ENCODE measurements around the gene INTS15. TPM values are rescaled to one million over a fixed set of nuclear protein-coding genes. Genes with fewer than 3 reads are reported as not detected.

The INTS15 gene
- total RNA-seq, 4 donors from 2014 or later, result 28.0 to 63.0 (median 34.0) TPM

DNA sequence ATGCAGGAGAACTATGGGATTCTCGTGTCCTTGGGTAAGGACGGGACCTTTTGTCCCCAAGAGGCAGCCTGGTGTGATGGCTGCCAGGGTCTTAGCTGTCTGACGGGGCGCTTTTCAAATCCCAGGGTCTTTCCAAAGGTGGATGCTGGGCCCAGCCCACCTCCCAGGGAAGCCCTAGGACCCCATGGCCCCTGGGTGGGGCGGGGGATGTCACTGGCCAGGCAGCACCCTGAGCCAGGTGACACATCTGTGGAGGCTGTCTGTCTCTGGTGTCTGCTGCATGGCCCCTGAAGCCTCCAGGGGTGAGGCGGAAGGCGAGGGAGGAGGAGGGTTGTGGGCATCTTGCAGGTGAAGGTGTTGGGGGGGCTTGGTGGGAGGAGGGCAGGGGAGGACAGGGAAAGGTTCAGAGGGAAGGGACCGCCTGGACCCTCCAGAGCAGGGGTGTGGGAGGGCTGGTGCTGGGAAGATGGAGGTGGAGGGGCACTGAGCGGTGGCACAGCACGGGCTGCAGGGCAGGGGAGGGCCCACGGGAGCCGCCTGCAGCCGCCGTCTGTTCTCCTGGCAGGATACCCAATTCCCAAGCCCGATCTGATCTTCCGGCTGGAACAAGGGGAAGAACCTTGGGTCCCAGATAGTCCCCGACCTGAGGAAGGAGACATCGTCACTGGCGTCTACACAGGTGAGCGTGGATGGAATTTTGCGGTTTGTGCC lies 54.2 kb downstream of the INTS15 start:
- Histone ChIP-seq H3K27ac (no peak overlapping the region), H3K4me1 (peaks cover 0 to 23% (median under 1%) of the 10 kb centered on the region in 4 donors), H3K9me3 (no peaks in the 10 kb centered on the region), H3K4me3 (no peak overlapping the region), H3K27me3 (no peaks in the 10 kb centered on the region), H3K36me3 (peaks cover 0 to 99% (median 0%) of the 10 kb centered on the region in 3 donors)
- DNase-seq (ENCODE audit: low spot score in 2 of 2), result no peak
- TF ChIP-seq, protein P1, sequence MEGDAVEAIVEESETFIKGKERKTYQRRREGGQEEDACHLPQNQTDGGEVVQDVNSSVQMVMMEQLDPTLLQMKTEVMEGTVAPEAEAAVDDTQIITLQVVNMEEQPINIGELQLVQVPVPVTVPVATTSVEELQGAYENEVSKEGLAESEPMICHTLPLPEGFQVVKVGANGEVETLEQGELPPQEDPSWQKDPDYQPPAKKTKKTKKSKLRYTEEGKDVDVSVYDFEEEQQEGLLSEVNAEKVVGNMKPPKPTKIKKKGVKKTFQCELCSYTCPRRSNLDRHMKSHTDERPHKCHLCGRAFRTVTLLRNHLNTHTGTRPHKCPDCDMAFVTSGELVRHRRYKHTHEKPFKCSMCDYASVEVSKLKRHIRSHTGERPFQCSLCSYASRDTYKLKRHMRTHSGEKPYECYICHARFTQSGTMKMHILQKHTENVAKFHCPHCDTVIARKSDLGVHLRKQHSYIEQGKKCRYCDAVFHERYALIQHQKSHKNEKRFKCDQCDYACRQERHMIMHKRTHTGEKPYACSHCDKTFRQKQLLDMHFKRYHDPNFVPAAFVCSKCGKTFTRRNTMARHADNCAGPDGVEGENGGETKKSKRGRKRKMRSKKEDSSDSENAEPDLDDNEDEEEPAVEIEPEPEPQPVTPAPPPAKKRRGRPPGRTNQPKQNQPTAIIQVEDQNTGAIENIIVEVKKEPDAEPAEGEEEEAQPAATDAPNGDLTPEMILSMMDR (IDR thresholded peaks at IDR 0.05), result no peak
- TF ChIP-seq EP300 (IDR thresholded peaks at IDR 0.05) (no peak), POLR2A (IDR thresholded peaks at IDR 0.05) (no peak)
- 91 to 95% methylated on average over 21 of the region's 21 CpGs for WGBS, 2 donors

DNA sequence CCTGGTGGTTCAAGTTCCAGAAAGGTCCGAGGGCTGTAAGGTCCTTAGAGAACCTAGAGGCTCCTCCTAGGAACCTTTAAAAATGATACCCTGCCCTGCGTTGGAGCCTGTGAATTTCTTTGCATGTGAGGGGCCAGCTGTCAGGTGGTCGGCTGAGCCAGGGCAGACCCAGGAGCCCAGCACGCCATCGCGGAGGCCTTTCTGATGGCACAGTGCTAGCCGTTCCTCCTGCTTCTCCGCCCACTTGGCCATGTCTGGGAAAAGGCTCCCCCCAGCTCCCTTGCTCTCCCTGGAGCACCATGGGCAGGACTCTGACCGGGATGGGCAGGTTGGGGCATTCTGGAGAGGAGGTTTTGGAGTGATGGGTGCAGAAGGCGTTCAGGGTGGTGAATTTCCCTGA lies 54.9 kb downstream of the INTS15 start:
- DNase-seq (ENCODE audit: low spot score in 2 of 2), result no peak
- H3K4me3 ChIP-seq, result no peak overlapping the region
- WGBS, 2 donors, result 93 to 97% methylated on average over 10 of the region's 10 CpGs
- H3K36me3 ChIP-seq, result peaks cover 0 to 100% (median 0%) of the 10 kb centered on the region in 3 donors
- H3K27me3 ChIP-seq, result no peaks in the 10 kb centered on the region
- H3K9me3 ChIP-seq, result no peaks in the 10 kb centered on the region
- no peak overlapping the region for H3K27ac ChIP-seq
- TF ChIP-seq, protein P1 (IDR thresholded peaks at IDR 0.05), result no peak
- TF ChIP-seq EP300 (IDR thresholded peaks at IDR 0.05), result no peak
- TF ChIP-seq POLR2A (IDR thresholded peaks at IDR 0.05), result no peak
- peaks cover 0 to 17% (median 0%) of the 10 kb centered on the region in 4 donors for H3K4me1 ChIP-seq

DNA sequence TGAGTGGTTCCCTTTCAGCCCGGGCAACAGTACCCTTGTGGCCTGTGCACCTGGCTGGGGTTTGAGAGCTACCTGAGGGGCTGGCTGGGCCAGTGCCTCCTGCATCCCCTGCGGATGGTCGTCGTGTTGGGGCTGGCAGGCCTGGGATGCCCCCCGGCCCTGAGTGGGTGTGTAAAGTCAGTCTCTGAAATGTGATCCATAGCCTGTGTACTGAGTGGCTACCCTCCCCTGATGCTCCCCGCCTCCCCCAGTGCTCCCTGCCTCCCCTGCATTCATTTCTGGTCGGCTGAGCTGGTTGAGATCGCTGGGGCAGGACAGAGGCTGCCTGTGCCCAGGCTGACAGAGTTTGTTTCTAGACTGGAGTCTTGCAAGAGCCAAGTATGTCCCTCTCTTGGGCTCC lies 56.6 kb downstream of the INTS15 start:
- DNase-seq (ENCODE audit: low spot score in 2 of 2), result no peak
- peaks cover 0 to 100% (median 0%) of the 10 kb centered on the region in 3 donors for H3K36me3 ChIP-seq
- TF ChIP-seq EP300 (IDR thresholded peaks at IDR 0.05), result no peak
- TF ChIP-seq, protein P1 (IDR thresholded peaks at IDR 0.05), result no peak
- no peak for TF ChIP-seq POLR2A (IDR thresholded peaks at IDR 0.05)
- no peak overlapping the region for H3K4me3 ChIP-seq
- no peak overlapping the region for H3K27ac ChIP-seq
- H3K4me1 ChIP-seq, result no peaks in the 10 kb centered on the region
- no peaks in the 10 kb centered on the region for H3K27me3 ChIP-seq
- peaks cover 0 to 1% (median 0%) of the 10 kb centered on the region in 4 donors for H3K9me3 ChIP-seq
- 46 to 49% methylated on average over 3 to 4 of the region's 8 CpGs for WGBS, 2 donors

DNA sequence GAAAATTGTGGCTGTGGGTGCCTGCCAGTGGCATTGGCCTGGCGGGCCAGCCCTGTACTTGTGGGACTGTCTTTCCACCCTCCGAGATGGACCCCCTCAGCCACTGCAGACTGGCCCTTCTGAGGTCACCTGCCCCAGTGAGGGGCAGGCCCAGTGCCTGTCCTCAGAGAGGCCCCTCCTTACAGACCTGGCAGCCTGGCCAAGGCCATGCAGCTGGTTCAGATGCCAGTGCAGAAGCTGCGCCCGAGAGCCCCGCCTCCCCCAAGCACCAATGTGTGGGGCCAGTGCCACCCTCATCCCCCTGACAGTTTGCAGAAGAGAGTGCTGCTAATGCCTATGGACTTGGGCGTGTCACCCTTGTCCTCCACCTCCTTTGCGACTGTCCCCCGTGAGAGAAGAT lies 57.3 kb downstream of the INTS15 start:
- no peak for DNase-seq (ENCODE audit: low spot score in 2 of 2)
- H3K27ac ChIP-seq, result no peak overlapping the region
- H3K4me1 ChIP-seq, result no peaks in the 10 kb centered on the region
- TF ChIP-seq, protein P1 (IDR thresholded peaks at IDR 0.05), result no peak
- TF ChIP-seq EP300 (IDR thresholded peaks at IDR 0.05) (no peak), POLR2A (IDR thresholded peaks at IDR 0.05) (no peak)
- peaks cover 0 to 100% (median 0%) of the 10 kb centered on the region in 3 donors for H3K36me3 ChIP-seq
- peaks cover 0 to 7% (median 0%) of the 10 kb centered on the region in 4 donors for H3K9me3 ChIP-seq
- H3K27me3 ChIP-seq, result no peaks in the 10 kb centered on the region
- no peak overlapping the region for H3K4me3 ChIP-seq
- 84 to 92% methylated on average over 8 of the region's 8 CpGs for WGBS, 2 donors

DNA sequence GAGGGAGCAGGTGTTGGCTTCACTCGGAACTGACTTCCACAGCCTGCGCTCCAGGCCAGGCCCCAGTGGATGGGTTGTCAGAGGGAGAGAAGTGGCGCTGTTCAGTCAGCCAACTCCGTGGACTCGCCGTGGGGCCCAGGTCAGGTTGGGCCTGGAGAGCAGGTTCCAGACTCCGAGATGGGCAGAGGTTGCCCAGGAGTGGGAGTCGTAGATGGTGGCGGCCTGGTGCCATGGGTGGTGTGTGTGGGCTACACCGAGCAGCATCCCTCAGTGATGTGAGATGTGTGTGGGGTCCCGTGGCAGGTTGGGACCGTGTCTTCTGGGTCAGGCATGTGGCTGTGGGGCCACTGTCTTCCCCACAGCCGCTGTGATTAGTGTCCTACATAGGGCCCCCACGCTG lies 57.7 kb downstream of the INTS15 start:
- Histone ChIP-seq H3K27me3 (no peaks in the 10 kb centered on the region), H3K4me1 (no peaks in the 10 kb centered on the region), H3K9me3 (peaks cover 0 to 12% (median 0%) of the 10 kb centered on the region in 4 donors), H3K27ac (no peak overlapping the region), H3K4me3 (no peak overlapping the region), H3K36me3 (peaks cover 4 to 100% (median 4%) of the 10 kb centered on the region in 3 donors)
- DNase-seq (ENCODE audit: low spot score in 2 of 2), result no peak
- 92 to 93% methylated on average over 14 of the region's 14 CpGs for WGBS, 2 donors
- TF ChIP-seq EP300 (IDR thresholded peaks at IDR 0.05), result no peak
- TF ChIP-seq, protein P1 (IDR thresholded peaks at IDR 0.05), result no peak
- no peak for TF ChIP-seq POLR2A (IDR thresholded peaks at IDR 0.05)

Measured in tibial nerve (tissue), 4 donors.